HG02970 (cell line): ENCODE data around the gene WFIKKN2.

Source experiments
- ATAC-seq: cut with Tn5 transposase; IDR thresholded peaks from one replicate; pipeline ENCODE4 v1.9.1; 2021; ENCODE audit warnings: mild to moderate bottlenecking, moderate library complexity, moderate number of reproducible peaks; ENCODE audit not compliant: unreplicated experiment, low FRiP score

The WFIKKN2 gene

DNA sequence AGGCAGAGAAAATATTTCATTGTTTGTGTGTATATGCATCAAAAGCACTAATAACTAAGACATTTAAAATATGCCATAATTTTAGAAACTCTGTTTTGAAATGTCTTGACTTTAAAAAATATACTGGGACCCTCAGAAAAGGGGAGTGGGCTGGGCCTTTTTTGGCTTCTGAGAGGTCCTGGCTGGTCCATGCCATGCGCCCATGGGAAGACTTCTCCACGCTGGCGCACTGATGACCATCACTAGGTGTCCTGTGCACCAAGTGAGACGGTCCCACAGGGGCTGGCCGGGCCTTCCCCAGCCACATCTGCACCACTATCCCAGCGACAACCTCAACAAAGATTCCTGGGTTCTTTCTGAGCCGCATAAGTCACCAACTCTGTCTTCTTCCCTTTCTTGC is 27.0 kb upstream of the WFIKKN2 start:
- no peak for ATAC-seq

DNA sequence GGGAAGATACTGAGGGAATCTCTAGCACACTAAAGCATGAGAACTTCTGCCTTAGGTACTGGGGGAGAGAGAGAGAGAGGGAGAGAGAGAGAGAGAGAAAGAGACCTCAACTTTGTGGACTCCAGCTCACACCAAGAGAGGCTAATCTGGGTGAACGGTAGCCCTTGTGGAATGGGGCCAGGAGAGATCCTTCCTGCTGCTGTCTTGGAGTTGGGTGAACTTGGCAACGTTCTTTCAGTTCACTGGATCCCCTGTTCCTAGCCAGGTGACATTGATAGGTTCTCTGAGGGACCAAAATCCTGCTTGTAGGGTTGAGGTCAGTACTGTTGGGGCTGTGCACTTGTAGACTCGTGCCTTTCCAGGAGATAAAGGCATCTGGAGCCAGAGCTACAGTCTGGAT is 26.5 kb upstream of the WFIKKN2 start:
- no peak for ATAC-seq

DNA sequence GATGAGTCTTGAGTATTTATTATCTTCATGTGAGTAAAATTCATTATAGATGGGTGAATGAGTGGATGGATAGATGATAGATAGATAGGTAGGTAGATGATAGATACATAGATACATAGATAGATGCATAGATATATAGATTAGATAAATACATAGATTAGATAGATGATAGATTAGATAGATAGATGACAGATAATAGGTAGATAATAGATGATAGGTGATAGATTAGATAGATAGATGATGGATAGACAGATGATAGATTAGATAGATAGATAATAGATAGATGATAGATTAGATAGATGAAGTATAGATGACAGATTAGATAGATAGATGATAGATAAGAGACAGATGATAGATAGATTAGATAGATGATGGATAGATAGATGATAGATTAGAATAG is 21.8 kb upstream of the WFIKKN2 start:
- no peak for ATAC-seq

DNA sequence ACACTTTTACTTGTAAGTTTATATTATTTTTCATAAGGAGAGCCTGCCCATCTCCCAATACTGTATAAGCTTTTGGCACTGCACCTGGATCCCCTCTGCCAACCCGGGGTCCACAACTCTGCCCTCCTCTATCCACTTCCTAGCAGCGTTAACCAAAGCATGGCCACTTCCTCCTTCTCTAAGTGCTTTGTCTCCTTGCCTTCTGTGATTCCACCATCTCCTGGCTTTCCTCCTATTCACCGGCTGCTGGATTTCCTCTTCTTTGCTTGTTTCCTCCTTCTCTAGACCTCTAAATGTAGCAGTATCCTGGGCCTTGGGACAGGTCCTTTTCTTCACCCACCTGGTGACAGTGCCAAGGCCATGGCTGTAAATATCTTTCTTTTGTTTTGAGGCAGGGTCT is 20.0 kb upstream of the WFIKKN2 start:
- no peak for ATAC-seq

DNA sequence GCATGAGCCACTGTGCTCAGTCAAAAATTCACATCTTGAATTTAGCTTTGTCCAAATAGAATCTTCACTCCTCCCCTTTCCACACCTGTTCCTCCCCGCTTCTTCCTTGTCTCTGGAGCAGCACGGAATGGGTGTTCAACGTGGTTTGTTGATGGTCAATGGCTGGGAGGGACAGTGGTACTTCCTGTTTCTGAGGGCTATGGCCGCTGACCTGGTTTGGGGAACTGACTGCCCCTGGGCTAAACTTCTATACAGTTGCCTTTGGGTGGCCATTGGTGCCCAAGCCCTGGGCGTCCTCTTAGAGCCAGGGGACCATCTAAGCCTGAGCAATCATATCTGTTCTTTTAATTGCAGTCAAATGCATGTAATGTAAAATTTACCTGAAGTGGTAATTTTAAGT is 19.1 kb upstream of the WFIKKN2 start:
- ATAC-seq, result no peak

DNA sequence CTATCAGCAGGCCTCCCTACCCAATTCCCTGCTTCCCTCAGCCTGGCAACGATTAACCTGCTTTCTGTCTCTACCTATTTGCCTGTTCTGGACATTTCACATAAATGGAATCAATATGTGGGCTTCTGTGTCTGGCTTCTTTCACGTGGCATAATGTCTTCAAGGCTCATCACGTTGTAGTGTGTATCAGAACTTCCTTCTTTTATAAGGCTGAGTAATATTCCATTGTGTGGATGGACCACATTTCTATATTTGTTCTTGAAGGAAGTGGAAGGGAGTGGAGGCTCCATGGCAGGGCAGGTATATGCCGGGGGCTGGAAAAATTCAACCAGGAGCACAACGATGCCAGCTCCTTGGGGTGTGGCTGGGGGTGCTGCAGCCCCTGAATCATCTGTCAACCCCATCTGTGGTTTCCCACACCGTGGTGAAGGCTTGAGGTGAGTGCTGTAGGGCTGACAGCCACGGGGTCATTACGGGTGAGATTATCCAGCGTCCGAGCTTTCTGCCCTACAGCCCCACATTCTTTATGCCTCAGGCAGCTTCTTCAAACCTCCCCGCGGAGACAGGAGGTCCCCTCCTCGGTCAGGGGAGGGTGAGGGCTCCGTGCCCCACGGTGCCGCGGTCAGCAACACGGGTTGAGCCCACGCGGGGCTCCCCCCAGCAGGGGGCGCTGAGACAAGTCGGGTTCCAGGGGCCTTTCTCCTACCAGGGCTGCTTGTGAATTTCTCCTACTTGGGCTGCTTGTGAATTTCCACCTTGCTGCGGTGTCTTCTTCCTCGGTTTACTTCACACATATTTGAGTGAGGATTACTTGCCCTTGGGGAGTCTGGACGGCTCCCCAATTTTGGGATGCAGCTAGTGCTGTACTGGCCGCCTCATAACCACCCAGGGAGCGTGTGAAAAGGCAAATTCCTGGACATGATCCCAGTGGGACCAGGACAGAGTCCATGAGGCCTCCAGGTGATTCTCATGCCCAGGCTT is 18.3 kb upstream of the WFIKKN2 start:
- no peak for ATAC-seq

DNA sequence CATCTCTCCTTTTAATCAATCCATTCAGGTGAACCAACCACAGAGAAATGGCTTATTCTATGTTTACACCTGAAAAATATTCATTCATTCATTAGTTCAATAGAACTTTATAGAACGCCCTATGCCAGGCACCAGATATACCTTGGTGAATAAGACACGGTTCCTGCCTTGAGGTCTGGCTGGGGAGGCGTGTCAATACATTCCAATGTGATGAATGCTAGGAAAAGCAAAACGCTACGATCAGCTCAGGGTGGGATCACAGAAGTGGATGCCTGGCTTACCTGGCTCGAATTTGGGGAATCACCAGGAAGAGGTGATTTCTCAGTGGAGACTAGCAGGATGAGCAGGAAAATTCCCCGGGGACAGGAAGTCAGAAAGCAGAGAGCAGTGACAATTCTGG is 17.5 kb upstream of the WFIKKN2 start:
- ATAC-seq, result no peak

DNA sequence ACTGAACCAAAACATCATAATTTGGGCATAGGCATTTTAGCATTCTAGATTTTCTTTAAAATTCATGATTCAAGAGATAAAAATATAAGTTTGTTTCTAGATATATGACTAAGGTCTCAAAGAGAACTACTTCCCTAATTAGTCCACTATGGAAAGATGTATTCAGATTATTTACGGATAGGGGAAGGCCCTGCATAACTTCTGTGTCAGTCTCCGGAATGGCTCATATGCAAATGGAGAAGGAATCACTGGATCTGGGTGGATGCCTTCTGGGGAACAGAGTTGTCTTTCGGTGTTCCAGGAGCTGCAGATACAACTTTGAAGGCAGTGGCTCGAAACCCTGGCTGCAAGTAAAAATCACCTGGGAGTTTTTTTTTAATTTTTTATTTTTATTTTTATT is 17.1 kb upstream of the WFIKKN2 start:
- ATAC-seq, result no peak

DNA sequence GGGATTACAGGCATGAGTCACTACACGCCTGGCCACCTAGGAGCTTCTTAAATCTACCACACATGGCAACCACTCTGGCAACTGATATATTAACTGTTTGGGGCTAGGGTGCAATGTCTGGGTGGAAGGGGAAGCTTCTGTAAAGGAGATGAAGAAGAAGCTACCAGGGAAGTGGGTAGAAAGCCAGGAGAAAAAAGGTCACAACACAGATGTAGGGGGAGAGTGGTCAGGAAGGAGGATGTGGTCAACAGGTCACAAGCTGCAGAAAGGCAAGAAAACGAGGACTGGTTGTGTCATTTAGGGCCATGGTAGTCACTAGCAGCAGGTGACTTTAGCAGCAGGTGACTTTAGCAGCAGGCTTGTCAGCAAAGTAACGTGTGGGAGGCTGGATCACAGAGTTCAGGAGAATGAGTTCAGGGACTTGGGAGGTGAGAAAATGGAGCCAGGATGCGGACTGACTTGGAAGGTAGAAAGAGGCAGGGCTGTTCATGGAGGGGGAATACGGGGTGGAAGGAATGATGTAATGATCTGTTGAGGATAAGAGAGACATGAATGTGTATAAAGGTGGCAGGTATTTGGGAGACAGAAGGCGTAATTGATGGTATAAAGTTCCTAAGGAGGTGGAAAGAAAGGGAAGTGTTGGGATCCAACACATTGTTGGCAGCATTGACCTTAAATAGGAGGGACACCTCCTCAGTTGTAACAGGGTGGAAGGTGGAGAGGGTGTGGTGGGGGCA is 16.3 kb upstream of the WFIKKN2 start:
- no peak for ATAC-seq

DNA sequence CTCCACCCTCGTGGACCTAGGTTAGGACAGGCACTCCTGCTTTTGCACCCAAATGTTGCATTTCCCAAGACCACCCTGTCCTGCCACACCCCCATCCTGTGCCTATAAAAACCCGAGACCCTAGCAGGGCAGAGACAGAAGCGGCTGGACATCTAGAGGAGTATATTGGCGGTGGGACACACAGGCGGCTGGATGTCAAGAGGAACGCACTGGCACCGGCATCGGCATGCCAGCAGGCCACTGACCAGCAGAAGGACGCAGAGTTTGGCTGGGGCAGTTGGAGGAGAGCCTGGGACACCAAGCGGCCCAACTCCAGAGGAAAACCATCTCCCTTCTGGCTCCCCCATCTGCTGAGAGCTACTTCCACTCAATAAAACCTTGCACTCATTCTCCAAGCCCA is 14.7 kb upstream of the WFIKKN2 start:
- no peak for ATAC-seq

DNA sequence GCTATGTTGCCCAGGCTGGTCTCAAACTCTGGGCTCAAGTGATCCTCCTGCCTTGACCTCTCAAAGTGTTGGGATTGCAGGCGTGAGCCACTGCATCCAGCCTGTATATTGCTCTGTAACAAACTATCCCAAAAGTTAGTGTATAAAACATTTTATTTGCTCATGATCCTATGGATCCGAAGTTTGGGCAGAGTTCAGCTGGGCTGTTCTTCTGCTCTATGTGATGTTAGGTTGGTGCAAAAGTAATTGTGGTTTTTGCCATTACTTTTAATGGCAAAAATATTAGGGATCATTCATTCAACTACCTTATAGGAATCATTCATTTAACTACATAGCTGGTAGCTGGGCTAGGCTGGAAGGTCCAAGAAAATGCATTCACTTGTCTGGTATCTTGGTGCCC is 12.8 kb upstream of the WFIKKN2 start:
- ATAC-seq, result no peak

DNA sequence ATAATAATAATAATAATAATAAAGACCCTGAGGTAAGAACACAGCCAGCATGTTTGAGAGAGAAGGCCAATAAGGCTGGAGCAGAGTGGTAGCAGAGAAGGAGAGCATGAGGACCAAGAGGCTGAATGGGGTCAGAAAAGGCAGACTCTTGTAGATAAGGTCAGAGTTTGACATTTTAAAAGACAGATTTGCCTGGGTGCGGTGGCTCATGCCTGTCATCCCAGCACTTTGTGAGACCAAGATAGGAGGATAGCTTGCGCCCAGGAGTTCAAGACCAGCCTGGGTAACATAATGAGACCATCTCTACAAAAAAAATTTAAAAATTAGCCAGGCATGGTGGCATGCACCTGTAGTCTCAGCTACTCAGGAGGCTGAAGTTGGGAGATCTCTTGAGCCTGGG is 11.0 kb upstream of the WFIKKN2 start:
- ATAC-seq, result no peak

DNA sequence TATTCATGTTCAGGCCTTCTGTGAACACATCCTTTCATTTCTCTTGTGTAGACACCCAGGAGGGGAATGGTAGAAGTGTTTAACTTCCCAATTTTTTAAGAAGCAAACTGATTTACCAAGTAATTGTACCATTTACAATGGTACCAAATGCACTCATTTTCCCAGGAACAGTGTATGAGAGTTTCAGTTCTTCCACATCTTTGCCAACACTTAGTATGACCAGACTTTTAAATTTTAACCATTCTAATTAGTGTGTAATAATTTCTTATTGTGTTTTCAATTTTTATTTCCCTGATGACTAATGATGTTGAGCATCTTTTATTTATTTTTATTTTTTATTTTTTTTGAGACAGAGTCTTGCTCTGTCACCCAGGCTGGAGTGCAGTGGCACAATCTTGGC is 10.2 kb upstream of the WFIKKN2 start:
- no peak for ATAC-seq

DNA sequence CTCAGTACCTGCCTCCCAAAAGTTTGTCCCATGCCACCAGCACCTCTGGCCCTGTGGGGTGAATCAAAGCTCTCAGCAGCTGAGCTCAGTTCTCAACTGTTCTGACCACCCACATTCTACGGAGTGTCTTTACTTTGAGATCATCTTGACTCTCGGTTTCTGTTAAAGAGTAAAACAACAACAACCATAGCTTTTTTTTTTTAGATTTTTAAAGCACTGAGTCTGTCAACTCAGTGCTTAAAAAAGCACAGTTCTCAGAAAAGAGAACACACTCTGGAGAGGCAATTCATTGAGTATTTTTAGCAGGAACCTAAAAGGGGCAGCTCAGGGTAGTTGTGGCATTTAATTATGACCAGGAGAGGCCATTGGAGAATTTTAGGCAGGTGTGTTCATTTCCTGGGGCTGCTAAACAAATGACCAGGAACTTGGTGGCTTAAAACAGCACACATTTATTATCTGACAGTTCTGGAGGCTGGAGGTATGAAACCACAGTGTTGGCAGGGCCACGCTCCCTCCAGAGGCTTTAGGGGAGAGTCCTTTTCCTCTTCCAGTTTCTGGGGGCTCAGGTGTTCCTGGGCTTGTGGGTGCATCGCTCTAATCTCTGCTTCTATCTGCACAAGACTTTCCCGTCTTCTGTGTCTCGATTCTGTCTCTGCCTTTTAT is 6.7 kb upstream of the WFIKKN2 start:
- ATAC-seq, result no peak

DNA sequence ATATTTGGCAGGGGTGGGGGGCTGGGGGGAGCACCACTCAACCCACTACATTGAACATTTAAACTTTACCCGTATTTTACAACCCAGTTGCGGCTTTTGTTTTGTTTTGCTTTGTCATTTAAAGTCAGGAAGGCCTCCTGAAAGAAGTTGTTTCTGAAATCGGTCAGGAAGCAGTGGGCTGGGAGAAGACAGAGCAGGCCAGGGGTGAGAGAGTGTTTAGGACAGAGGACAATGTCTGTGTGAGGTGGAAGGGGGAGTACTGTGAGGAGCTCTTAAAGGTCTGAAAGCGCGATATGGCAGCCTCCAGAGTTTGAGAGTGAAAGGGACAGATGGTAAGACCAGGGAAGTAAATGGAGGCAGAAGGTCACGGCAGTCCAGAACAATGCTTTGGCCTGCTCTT is 6.1 kb upstream of the WFIKKN2 start:
- no peak for ATAC-seq

DNA sequence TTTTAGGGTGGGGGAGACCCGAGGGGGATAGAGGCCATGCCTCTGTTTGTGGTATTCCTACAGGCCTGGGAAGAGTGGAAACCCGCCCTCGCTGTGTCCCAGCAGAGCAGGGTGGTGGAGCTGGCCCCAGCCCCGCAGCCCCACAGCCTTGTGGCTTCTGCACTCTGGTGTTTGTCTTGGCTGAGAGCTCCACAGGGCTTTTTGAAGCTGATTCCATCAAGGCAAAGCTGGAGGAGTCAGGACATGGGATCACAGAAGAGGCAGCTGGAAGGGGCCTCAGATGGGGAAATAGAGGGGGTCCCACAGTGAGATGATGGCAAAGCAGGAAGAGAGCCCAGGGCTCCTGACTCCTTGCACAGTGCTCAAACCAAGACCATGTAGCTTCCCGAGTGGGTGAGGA is 5.0 kb upstream of the WFIKKN2 start:
- no peak for ATAC-seq

DNA sequence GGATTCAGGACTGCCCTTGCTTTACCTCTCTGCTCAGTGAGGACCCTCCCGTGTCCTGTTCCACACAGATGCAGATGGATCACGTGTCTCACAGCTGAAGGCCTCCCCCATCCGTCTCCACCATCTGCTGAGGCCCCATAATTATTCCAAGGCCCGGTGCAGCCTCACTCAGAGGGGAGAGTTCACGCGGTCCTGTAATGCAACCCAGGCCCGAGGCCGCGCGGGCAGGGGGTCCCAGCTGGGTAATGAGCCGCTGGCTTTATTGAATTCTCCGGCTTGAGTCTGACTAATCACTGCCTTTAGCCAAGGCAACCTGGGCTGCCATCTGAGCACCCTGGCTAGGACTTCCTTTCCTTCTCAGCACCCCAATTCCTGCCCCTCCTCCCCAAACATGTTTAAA is 4.4 kb upstream of the WFIKKN2 start:
- ATAC-seq, result no peak

DNA sequence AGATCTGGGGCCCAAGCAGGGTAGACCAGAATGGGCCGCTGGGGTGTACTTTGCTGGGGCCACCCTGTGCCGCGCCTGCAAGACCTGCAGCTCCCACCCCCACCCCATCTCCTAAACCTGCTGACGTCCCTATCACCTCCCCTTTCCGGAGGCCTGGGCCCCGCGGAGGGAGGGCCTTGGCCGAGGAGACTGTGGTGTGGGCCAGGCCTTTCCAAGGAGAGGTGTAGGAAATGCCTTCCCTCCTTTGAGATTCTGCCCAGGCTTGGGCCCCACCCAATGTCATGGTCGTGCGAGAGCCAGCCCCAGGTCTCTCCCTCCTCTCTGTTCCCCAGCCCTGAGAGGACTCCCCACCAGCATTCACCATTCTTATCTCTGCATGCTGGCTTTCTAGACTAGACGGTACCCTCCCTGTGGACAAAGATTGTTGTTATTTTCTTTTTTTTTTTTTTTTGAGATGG is 3.9 kb upstream of the WFIKKN2 start:
- no peak for ATAC-seq

DNA sequence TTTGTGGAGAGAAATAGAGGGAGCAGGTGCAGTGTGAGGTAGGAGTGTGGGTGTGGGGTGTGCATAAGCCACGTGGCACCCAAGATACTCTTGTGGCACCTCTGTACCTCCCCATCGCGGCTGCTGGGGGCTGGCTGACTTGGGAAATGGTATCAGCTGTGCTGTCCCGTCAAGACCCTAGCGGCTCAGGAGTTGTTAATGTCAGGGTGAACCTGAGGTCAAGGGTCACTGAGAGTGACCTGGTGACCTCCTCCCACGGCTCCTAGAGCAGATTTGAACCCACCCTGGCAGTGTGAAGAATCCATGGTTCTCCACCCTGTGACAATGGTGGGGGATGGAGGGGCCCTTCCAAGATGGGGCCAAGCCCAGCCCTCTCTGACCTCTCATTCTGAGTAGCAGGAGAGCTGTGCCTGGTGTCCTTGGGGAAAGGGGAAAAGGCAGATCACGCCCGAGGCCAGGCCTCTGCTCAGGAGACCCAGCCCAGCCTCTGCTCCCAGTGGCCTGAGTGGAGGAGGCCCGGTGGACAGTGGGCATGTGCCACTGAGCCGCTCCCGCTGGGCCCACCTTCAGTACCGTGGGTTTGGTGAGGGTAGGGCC is 3.0 kb upstream of the WFIKKN2 start:
- ATAC-seq, result no peak

DNA sequence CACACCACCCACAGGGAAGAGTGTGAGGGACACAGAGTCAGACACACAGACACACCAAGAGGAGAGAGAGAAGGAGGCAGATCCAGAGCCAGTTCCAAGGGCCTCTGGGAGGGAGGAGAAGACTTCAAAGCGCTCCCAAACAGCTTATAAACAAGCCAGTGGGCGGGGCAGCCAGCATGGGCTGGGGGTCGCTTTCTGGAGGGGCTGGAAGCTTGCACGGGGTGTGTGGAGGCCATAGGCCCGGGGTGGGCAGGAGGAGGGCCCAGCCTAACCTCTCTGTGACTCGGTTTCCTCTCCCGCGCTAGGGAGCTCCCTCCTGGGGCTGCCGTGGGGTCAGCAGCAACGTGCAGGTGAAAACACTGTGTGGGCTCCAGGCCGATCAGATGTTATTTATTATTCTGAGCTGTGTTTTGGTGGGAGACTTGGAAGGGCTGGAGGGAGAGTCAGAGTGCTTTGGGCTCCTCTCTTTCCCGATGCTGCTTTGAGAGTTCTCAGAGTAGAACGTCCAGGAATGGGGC is 2.5 kb upstream of the WFIKKN2 start:
- no peak for ATAC-seq
